Measurements from ENCODE around the gene COL3A1.

COL3A1 gene

DNA sequence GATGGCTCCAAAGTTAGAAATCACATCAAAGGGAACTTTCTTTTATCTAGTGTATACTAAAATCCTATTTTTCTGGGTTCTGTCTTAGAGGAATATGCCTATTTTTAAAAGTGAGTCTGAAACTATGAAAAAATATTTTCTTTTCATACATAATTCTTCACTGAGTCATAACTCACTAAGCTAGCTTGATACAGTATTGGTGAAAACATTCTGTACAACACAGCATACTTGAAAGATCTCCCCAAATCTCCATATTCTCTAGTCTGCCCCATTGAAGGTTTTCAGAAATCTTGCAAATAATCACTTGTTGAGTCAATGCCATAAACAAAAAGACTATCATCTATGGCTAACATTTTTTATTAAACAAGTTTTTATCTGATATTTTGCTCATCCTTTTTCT is 44.5 kb downstream of the COL3A1 start:
- H3K4me3 ChIP-seq (ENCODE audit: low read depth, low read length), result no peak overlapping the region

DNA sequence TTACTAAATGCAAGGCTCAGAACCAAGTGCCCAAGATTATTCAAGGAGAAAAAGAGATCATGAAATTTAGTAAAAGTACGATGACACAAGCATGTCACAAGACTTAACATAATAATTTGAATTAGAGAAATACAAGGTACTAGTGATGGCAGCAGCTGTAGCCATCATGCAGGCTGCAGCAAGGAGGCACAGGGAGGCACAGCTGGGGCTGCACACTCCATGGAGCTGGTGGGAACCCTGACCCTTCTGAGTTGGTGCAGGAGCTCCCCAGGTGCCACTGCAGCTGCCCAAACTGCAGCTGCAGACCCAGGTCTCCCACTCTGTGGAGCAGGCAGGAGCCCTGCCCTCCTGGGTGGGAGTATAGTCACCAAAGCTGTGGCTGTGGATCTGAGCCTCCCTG is 46.0 kb downstream of the COL3A1 start:
- TF ChIP-seq, protein P1, sequence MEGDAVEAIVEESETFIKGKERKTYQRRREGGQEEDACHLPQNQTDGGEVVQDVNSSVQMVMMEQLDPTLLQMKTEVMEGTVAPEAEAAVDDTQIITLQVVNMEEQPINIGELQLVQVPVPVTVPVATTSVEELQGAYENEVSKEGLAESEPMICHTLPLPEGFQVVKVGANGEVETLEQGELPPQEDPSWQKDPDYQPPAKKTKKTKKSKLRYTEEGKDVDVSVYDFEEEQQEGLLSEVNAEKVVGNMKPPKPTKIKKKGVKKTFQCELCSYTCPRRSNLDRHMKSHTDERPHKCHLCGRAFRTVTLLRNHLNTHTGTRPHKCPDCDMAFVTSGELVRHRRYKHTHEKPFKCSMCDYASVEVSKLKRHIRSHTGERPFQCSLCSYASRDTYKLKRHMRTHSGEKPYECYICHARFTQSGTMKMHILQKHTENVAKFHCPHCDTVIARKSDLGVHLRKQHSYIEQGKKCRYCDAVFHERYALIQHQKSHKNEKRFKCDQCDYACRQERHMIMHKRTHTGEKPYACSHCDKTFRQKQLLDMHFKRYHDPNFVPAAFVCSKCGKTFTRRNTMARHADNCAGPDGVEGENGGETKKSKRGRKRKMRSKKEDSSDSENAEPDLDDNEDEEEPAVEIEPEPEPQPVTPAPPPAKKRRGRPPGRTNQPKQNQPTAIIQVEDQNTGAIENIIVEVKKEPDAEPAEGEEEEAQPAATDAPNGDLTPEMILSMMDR (IDR thresholded peaks at IDR 0.05; ENCODE audit: low read depth, low read length), result no peak
- DNase-seq (ENCODE audit: low read depth, low spot score), result no peak
- H3K4me3 ChIP-seq (ENCODE audit: low read depth, low read length), result no peak overlapping the region
- in situ Hi-C loops (cut with HindIII; ENCODE audit: low sequenced_read_pairs), result no loop called here

More for the DNA sequence above, 44.5 kb downstream of the COL3A1 start:
- TF ChIP-seq, protein P1 (IDR thresholded peaks at IDR 0.05; ENCODE audit: low read depth, low read length), result no peak
- in situ Hi-C loops (cut with HindIII; ENCODE audit: low sequenced_read_pairs), result no loop called here
- peak; percentile 43 for DNase-seq (ENCODE audit: low read depth, low spot score)

DNA sequence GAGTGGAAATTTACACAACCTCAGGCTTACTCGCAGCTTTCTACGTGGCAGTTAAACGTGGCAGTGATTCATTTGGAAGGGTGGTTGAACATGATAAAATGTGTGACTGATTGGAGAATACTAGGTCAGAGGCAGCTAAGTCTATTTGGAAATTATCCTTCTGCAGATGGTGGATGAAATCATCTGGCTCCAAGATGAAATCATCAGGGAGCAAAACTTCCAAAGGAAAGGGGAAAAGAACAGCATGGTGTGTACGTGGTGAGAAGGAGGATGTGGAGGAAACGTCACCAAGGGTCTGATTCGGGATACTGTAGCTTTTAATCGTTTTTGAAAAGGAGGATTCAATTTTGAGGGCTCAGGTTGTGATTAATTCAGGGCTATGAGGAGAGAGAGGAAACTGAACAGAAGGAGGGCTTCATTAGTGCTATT is 47.9 kb downstream of the COL3A1 start:
- in situ Hi-C loops (cut with HindIII; ENCODE audit: low sequenced_read_pairs), result no loop called here
- TF ChIP-seq, protein P1 (IDR thresholded peaks at IDR 0.05; ENCODE audit: low read depth, low read length), result no peak
- H3K4me3 ChIP-seq (ENCODE audit: low read depth, low read length), result no peak overlapping the region
- DNase-seq (ENCODE audit: low read depth, low spot score), result peak; percentile 56

DNA sequence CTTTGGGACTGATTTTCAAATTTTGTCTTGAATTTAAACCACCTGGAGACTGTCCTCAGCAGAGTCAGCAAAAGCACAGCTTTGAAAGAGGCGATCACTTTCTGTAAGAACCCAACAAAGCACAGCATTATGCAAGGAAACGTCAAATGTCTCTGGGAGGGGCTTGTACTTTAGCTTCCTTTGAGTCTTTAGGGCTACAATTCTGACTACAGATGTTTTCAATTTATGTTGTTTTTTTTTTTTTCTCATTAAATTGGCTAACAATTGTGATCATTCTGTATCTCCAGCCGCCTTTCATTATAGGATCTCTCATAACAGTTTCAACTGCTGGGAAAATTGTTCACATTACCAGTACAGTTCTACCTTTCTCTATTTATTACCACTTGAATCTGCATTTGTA is 48.3 kb downstream of the COL3A1 start:
- H3K4me3 ChIP-seq (ENCODE audit: low read depth, low read length), result no peak overlapping the region
- in situ Hi-C loops (cut with HindIII; ENCODE audit: low sequenced_read_pairs), result no loop called here
- TF ChIP-seq, protein P1 (IDR thresholded peaks at IDR 0.05; ENCODE audit: low read depth, low read length), result no peak
- peak; percentile 55 for DNase-seq (ENCODE audit: low read depth, low spot score)

DNA sequence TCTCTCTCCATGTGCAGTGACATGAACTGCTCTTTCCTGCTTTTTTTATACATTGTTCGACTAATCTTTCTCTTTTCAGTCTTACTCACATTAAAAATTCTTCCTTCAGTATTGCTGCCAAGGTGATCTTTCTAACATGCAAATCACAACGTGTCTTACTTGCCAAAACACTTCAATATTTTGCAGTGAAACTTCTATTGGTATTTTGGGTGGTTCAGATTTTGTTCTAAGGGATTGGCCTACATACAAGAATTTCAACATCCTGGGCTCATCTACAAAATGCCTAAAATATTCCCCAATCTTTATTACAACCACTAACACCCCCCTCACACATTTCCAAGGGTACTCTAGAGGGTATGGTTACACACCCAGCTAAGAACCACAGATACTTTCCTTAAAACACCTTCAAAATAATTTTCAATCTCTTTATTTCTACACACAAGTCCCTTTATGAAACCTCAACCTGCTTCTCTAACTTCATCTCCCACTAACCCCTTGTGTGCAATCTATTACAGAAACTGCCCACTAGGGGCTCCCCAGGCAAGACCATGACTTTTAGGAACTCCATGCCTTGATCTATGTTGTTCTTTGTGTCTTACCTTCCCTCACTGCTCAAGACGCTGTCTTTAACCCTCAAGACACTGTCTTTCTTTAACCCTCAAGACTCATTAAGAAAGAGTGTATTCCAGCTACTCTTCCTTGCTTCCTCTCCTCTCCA is 50.9 kb downstream of the COL3A1 start:
- in situ Hi-C loops (cut with HindIII; ENCODE audit: low sequenced_read_pairs), result no loop called here
- TF ChIP-seq, protein P1 (IDR thresholded peaks at IDR 0.05; ENCODE audit: low read depth, low read length), result peak; percentile 56
- no peak overlapping the region for H3K4me3 ChIP-seq (ENCODE audit: low read depth, low read length)
- DNase-seq (ENCODE audit: low read depth, low spot score), result no peak

DNA sequence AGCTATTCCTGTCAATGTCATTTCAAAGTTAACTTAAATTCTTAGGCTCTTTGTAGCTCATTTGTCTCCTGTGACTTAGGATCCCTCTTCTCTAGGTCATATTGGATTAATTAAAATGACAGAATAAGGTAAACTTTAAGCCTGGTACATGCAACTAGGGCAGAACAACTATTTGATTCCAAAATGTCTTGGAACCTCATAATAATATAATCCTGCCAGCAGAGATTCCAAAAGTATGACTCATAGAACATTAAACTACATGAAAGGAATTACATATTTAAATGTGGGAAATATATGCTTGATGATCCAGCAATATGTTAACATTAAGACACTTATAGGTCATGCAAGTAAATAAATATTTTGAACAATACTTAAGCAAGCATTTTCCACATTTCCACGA is 63.3 kb downstream of the COL3A1 start:
- TF ChIP-seq, protein P1 (IDR thresholded peaks at IDR 0.05; ENCODE audit: low read depth, low read length), result no peak
- no peak overlapping the region for H3K4me3 ChIP-seq (ENCODE audit: low read depth, low read length)
- peak; percentile 68 for DNase-seq (ENCODE audit: low read depth, low spot score)
- in situ Hi-C loops (cut with HindIII; ENCODE audit: low sequenced_read_pairs), result no loop called here
